CD4-positive, alpha-beta T cell treated with Interleukin-2 at 100 ng/mL for 4 hours (primary cell): Measurements from ENCODE around the gene DUSP10.
A peak's percentile ranks its signal among the peaks of the same experiment; 100 is the strongest.

Source experiments
- DNase-seq: peaks from one replicate; pipeline ENCODE4 v3.0.0-alpha.2; 2020; ENCODE audit warnings: low spot score

Gene DUSP10

DNA sequence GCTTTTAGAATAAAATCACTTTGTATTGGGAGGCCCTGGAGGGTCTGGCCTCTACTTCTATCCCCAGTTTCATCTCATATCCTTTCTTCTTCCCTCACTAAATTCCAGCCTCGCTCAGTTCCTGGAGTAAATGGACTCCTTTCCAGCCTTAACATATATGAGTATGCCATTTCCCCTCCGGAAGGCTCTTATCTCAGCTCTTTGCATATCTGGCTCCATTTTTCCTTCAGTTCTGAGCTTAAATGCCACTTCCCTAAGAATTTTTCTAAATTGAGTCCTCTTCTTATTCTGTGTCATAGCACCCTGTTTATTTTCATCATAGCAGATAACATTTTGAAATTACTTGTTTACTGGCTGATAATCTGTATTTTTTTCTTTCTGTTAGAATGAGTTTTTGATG is 20.2 kb upstream of the DUSP10 start:
- no peak for DNase-seq

DNA sequence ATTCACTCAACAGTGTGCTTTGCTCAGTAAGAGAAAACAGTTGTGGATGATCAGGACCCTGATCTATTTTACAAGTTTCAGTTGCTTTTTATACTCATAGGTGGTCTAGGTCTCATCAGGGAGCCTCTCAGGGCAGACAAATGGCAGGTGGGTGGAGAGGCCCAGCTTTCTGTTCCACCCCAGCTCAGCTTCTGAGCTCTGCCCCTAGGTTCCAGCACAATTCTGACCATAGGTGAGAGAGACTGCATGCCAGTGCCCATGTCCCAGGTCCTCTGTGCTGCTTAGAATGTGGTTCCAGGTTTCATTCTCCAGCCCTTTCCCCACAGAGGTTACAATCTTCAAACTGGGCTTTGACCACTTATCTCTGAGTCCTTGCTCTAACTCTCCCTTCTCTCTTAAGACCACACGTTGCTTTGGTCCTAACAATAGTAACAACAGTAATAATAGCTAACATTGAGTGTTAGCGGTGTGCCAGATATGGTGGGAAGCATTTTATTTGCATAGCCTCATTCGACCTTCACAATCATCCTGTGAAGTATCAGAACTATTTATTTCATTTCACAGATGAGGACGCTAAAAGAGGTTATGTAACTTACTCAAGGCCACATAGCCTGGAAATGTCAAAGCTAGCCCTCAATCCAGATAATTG is 19.6 kb upstream of the DUSP10 start:
- DNase-seq, result no peak

DNA sequence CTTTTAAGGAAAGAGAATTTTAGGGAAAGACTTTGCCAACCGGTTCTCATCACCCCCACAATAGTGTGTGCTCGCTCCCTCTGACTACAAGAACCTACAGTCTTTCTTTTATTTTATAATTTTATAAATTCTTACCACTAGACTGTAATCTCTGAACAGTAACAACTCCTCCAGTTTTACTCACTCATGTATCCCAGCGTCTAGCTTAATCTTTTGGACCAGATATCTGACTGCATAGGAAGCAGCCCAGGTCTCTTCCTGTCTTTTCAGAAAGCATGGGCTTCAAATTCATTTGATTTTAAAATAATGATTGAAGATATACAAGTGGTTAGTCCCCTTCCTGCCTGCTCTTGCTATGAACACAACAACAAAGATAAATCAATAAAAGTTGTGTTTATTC is 19.0 kb upstream of the DUSP10 start:
- DNase-seq, result no peak

DNA sequence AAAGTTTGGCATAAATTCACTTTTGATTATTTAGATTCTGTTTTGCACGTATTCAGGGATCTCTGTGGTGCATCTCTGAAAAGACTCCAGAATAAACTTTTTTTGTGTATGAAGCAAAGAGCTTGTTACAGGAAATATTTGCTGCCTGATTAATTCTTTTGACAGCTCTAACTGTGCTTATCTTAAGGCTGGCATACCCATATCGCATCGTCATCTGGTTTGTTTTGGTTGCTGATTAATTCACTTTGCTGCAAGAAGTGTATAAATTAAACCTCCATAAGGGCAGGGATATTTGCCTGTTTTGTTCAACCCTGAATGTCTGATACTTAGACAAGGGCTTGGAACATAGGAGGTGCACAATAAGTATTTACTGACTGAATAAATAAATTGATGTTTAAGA is 17.5 kb upstream of the DUSP10 start:
- DNase-seq, result no peak

DNA sequence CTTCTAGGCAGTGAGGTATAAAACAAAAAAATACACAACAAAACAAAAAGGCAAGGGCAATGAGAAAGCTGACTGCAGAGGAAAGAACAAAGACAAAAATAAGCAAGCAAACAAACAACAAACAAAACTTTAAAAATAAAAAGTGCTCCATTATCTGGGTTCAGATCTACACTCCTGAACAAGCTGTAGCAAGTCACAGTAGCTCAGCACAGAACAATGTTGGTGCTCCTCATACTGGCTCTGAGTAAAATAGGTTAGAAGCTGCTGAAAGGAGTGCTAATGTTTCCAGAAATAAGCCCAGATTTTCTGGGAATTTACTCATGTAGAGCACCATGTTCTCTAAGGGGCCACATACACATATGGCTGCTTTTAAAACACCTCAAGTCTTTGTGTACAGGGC is 16.6 kb upstream of the DUSP10 start:
- no peak for DNase-seq

DNA sequence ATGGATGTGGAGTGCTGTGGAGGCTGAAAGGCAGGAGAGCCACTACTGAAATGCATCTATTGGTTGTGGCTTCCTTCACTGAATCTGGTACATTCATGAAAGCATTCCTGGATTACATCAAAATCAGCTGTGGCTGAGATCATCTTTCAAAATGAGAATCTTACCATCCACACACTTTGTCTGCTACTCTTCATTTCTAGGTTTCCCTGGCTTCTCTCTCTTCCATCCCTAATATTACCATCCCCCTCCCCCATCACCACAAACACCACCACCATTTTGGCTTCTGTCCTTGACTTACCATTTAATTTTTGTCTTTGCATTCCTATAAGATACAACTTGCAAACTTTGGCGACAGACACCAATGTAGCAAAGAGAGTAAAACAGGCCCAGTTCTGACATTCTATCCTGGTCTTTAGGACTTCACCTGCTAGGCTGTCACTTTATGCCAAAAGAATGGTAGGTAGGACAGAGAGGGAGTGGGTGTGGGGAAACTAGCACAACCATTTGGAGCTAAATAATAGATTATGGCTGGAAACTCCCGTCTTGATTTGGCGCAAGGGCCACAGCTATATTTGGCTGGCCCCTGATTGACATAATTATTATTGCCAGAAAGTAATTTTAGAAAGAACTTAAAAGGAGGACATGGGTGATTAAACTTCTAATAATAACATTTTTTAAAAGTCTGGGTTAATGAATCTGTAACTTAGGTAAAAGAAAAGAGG is 15.1 kb upstream of the DUSP10 start:
- no peak for DNase-seq

DNA sequence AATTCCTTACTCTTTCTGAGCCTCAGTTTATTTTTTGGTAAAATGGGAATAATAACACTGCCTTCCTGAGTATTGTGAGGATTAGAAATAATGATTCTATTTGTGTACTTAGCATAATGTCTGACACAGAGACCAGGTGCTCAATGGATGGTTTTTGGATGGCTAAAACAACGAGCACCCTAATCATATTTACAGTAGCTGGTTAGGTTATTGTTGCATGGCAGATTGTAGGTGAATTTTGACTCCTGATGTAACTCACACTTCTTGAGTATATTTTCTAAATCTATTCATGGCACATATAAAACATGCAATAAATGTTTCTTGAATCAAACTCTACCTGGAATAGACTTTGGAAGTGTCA is 11.9 kb upstream of the DUSP10 start:
- no peak for DNase-seq

DNA sequence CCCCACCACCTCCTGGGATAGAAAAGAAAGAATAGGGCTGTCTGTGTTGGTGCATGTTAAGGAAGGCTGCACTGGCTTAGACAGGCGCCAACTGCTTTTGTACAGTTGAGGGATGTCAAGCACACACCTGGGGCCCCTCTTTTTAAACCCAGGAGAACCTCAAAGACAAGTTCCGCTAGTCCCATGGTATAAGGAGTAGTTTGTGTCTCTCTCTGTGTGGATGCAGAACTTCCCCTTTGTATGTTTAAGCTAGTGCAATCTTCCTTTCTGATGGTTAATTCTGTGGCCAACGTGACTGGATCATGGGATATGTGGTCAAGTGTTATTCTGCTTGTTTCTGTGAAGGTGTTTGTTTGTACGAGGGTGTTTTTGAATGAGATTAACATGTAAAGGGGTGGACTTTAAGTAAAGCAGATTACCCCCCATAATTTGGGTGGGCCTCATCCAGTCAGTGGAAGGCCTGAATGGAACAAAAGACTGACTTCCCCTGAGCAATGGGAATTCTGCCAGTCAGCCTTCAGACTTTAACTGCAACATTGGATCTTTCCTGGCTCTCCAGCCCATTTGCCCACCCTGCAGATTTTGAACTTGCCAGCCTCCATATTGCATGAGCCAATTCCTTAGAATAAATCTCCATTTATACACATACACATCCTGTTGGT is 9.5 kb upstream of the DUSP10 start:
- no peak for DNase-seq

DNA sequence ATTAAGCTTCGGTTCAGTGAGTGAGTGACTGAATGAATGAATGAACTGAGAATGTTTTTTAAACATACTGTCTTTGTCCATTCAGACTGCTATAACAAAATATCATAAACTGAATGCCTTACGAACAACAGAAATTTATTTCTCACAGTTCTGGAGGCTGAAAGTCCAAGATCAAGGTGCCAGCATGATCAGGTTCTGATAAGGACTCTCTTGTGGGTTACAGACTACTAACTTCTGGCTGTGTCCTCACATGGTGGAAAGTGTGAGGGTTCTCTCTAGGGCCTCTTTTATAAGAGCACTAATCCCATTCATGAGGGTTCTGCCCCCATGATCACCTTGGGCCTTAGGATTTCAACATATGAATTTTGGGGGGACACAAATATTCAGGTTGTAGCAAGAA is 7.1 kb upstream of the DUSP10 start:
- DNase-seq, result no peak

DNA sequence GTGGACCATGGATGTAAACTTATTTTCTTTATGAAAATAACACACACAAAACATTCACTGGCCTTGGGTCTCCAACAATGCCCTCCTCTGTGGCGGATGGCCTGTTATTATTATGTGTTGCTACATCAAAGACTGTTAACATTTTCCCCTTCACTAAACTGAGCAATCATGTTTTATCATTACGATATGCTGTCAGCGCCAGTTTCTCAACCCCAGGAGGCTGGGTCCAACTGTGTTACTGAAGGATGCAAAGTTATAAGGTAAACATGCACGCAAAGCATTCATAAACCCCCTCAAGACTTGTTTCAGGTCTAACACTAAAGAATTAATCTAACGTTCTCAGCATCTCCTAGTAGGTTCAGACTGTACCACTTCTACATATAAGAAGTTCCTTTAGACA is 6.0 kb upstream of the DUSP10 start:
- DNase-seq, result no peak

DNA sequence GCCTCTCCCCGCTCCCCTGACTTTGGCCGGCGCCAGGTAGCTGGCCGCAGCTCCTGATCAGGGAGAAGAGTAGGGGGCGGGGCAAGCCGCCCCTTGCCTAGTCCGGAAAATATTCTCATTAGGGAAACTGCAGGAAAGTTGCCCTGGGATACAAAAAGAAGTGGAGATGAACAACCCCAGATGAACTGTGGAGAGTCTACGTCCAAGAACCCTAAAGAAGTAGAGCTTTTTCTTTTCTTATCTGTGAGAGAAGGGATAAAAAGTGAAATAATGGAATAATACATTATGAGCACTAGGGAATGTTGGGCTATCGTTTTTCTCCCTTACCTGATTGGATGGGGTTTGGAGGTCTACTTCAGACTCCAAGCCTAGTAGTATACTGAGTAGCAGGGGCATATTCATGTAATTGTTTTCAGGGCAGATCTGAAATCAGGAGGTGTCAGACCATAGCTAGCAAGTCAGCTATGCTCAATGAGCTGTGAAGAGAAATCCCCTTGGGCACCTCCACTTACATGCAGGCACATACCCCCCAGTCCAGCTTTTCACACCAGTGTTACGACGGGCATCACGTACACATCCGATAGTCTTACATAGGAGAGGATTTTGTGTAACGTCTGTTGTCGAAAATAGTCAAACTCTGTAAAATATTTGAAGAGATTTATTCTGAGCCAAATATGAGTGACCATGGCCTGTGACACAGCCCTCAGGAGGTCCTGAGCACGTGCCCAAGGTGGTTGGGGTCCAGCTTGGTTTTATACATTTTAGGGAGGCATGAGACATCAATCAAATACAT is 1.7 kb upstream of the DUSP10 start:
- peak; percentile 19 for DNase-seq

DNA sequence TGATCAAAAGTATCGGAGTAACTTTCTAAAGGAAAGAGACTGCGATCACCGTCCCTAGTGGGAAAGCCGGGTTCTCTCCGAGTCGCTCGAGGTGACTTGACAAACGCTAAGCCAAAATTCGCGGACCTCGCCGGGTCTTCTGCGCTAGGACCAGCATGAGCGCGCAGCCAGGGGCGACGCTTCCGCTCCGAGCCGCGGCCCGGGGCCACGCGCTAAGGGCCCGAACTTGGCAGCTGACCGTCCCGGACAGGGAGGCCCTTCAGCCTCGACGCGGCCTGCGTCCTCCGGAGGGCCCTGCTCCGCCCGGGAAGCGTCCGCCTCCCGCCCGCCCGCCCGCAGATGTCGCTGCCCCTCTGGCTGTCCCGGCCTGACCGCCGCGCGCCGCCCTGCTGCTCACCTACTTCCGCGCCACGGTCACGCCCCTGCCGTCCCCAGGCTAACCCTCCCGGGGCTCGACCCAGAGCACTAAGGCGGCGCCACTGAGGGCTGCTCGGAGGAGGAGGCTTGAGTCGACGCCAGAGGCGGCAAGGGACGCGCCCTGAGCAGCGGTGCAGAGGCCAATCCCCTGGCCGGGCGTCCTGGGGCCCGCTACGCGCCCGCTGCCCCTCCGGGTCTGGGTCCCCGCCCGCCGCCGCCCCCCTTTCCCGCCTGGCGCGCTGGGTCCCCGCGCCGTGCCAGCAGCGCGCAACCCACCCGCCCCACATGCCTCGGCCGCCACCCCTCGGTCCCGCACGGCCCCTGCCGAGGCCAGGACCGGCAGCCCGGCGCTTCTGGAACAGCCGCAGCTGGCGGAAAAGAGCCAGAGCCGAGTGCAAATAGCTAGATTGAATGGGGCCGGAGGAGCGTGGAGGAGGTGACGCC is 896 bp upstream of the DUSP10 start:
- DNase-seq, result peak; percentile 84

DNA sequence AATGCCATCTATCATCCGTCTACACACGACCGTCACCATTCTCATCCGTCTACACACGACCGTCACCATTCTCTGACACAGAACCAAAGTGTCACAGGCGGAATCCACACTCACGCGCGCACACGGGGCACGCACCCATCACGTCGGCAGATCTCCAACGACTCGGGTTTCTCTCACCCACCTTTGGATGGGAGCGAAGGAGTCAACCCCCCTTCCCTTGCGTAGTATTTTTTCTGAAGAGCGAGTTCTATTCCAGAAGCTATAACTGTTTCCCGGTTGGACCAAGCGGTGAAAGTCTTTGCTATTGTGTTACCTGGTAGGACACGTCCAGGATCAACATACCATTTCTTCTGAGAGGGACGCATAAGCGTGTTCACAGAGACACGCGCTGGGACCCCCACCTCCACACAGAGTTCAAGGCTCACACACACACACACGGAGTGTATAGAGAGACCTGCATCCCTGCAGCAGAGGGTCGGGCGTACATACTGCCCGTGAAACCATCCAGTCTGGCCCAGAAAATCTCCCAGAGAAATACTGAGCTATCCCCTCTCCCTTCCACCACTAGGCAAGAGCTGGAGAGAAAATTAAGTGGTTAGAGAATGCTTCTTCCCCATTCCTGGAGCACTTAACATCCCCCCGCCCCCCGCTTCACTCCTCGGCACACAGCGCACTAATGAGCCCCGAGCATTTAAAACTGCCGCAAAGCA is 741 bp downstream of the DUSP10 start:
- peak; percentile 30 for DNase-seq

DNA sequence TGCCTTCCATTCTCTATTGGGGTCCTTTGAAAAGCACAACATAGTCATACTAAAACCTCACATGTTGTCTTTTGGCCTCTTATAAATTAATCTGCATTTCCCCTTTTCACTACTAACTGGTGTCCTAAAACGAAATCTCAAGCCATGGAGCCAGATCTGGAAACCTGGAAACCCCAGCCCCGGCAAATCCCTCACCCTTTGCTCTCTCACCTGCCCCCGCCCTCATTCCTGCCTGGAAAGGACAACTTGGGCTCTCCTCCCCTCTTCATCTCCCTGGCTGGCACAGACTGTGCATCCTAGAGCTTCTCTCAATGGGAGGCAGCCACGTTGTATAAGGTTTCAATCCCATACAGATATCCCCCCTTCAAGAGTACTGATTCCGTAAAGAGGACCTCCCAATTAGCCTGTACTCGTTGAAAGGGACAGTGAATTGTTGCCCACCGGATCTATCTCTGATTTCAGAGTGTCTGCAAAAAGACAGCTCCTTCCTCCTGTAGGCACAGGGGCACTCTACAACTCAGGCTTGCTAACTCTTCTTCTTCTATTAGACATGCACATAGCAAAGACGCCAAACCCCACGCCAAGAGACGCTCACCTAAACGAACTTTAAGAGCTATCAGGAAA is 1.4 kb downstream of the DUSP10 start:
- DNase-seq, result no peak

DNA sequence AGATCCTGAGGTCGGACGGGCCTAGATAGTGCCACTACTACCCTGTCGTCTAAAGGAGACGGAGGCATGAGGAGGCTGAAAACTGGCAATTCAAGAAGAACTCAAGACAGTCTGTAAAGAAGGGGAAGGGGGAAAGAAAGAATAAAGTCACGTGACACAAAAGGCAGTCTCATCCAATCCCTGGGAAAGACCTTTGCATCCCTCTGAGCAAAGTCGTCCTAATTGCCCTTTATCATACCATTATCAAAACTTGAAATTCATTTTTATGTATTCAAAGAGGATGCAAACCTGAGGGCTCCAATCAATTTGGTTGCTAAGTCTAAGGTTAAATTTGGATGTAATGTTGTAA is 2.2 kb downstream of the DUSP10 start:
- no peak for DNase-seq

DNA sequence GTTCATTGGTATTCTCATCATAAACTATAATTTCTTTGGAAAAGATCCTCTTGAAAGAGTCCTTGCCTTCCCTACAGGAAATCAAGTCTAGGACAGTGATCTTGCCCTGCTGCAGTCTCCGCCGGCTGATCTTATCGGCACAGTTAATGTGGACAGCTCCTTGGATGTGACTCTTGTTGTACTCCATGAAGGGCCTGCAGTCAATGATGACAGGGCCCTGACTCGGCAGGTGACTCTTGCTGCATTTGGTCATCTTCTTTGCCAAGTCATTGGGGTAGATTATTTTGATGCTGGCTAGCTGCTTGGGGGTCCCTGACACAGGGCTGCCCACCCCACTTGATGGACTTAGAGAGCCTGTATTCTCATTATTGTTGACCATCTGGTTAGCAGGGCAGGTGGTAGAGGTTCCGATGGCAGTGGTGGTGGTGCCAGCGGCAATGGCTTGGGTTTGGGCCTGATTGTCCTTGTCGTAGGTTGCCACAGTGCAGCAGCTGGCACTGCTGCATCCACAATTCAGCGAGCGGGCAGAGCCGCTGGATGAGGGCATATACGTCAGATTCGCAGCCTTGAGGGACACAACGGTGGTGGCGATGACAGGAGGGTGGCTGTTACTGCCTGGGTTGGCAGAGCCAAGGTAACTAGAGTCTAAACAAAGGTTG is 2.7 kb downstream of the DUSP10 start:
- DNase-seq, result no peak

DNA sequence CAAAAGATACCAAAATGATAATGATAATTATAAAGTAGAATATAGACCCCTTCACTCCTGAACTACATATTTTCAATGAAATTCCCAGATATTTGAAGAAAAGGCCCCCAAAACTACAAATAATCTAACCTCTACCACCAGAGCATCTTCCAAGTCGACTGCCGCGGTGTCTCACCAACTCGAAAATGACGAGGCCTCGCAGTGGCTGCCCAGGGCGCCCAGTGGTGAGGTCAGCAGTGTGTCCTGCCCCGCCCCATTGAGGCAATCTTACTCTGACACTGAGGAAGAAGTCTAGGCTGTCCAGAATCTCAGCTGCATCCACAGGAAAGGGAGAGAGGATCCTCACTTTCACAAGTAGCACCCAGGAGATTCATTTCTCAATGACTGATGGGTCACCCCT is 5.2 kb downstream of the DUSP10 start:
- DNase-seq, result no peak

DNA sequence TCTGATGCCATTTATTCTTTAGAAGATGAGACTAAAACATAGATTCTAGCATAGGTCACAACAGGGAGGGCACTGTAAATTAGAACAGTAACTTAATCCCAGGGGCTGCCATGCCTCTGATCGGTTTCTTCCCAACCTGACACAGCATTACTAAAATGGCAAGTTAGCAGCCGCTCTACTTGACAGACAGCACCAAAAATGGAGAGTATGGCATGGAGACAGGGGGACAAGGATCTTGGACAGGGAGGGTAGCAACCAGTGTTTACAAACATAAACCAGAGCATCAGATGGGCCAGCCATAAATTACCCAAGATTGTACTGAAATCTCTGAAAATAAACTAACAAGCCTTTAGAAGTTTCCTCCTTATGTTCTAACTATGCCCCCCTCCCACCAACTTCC is 5.9 kb downstream of the DUSP10 start:
- no peak for DNase-seq

DNA sequence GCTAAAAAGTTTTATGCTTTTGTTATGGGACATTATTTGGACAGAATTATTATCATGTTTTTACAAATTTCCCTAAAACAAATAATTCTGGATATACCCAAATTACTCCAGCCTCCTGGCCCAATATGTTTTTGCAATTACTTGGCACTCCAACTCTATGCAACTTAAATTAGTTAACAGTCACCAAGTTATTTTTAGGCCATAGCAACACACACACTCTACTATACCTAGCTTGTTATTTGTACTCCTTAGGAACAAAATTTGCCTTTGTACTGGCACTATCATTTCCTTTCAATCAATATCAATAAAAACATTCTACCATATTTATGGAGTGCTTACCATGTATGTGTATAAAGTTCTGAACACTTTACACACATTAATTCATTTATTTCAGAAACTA is 7.7 kb downstream of the DUSP10 start:
- no peak for DNase-seq

DNA sequence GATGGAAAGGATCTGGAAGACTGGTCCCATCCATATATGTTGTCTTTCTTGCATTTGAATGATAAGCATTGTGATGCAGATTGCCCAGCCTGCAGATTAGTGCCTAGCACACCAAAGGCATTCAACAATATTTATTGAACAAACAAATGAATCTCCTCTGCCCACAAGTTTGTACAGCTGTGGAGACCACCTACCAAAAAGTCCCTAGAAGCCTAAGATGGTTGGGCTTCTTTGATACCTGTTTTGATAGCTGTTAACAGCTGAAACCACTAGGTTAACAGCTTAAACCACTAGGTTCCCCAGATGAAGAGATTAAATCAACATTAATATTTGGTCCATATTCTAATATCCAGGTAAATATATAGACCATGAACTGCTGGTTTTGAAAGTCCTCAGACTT is 9.8 kb downstream of the DUSP10 start:
- no peak for DNase-seq
